Activated CD8-positive, alpha-beta memory T cell treated with anti-CD3 and anti-CD28 coated beads, Interleukin-2, amount 50 U/mL, for 1 hour (primary cell): ENCODE measurements around the gene SLC39A3.

Source experiments
- DNase-seq: peaks from one replicate; pipeline ENCODE4 v3.0.0-alpha.2; 2020; ENCODE audit errors: extremely low read depth

SLC39A3 gene

GRCh38 chr19:2703077-2703437 is 36.8 kb downstream of the SLC39A3 start:
- DNase-seq, result no peak

- DNase-seq, result peak; percentile 78
Observed at GRCh38 chr19:2702170-2703076, 37.4 kb downstream of the SLC39A3 start, which contains the start of gene GNG7. Gene GNG7, minus strand, starts transcription at chr19:2702694. Its CDS starts 182,006 bp downstream, at chr19:2520688.

GRCh38 chr19:2701361-2702169 is 38.3 kb downstream of the SLC39A3 start:
- no peak for DNase-seq

GRCh38 chr19:2700660-2701360 is 39.0 kb downstream of the SLC39A3 start:
- DNase-seq, result no peak

GRCh38 chr19:2699413-2700140 is 40.2 kb downstream of the SLC39A3 start:
- DNase-seq, result no peak

- DNase-seq, result no peak
Observed at GRCh38 chr19:2694196-2694595, 45.6 kb downstream of the SLC39A3 start.

GRCh38 chr19:2693492-2694160 is 46.2 kb downstream of the SLC39A3 start:
- no peak for DNase-seq

GRCh38 chr19:2691951-2692350 is 47.9 kb downstream of the SLC39A3 start:
- DNase-seq, result no peak

GRCh38 chr19:2690856-2691255 is 49.0 kb downstream of the SLC39A3 start:
- no peak for DNase-seq

GRCh38 chr19:2686360-2686759 is 53.5 kb downstream of the SLC39A3 start:
- no peak for DNase-seq

- DNase-seq, result no peak
Observed at GRCh38 chr19:2685204-2685704, 54.6 kb downstream of the SLC39A3 start.

- no peak for DNase-seq
Observed at GRCh38 chr19:2683430-2684003, 56.3 kb downstream of the SLC39A3 start.
